Activated CD4-positive, alpha-beta T cell treated with anti-CD3 and anti-CD28 coated beads for 48 hours (primary cell): Measurements from ENCODE around the gene PSMB2.
"Not testable (repeated sequence)": the region's sequence is repeated elsewhere in the genome, so short reads cannot be mapped to it uniquely, and the experiment has no call there.

ENCODE experiments used
- DNase-seq: peaks from one replicate; pipeline ENCODE4 v3.0.0-alpha.2; 2020

PSMB2 gene

GRCh38 chr1:35641233-35641866 is at the start of gene PSMB2:
Gene PSMB2 (minus strand): TSS chr1:35641526. CDS start chr1:35641432, 94 bp downstream.
- DNase-seq = peak; percentile 98

- DNase-seq = no peak
These were observed 49.8 kb upstream of the PSMB2 start for GRCh38 chr1:35691080-35691479.

- DNase-seq = not testable (repeated sequence)
These were observed 48.8 kb upstream of the PSMB2 start for GRCh38 chr1:35690103-35690502.

GRCh38 chr1:35688161-35688560 is 46.8 kb upstream of the PSMB2 start:
- no peak for DNase-seq

GRCh38 chr1:35683012-35683411 is 41.7 kb upstream of the PSMB2 start:
- no peak for DNase-seq

GRCh38 chr1:35680271-35680670 is 38.9 kb upstream of the PSMB2 start:
- no peak for DNase-seq

GRCh38 chr1:35675773-35676172 is 34.4 kb upstream of the PSMB2 start:
- DNase-seq = no peak

- DNase-seq = no peak
These were observed 32.8 kb upstream of the PSMB2 start for GRCh38 chr1:35674111-35674510.

GRCh38 chr1:35672116-35672515 is 30.8 kb upstream of the PSMB2 start:
- no peak for DNase-seq

GRCh38 chr1:35668506-35668905 is 27.2 kb upstream of the PSMB2 start:
- no peak for DNase-seq

- DNase-seq = no peak
These were observed 25.6 kb upstream of the PSMB2 start for GRCh38 chr1:35666916-35667315.

- no peak for DNase-seq
These were observed 24.9 kb upstream of the PSMB2 start for GRCh38 chr1:35666216-35666615.

GRCh38 chr1:35663434-35663833 is 22.1 kb upstream of the PSMB2 start:
- DNase-seq = no peak

- DNase-seq = no peak
These were observed 20.1 kb upstream of the PSMB2 start for GRCh38 chr1:35661474-35661795.

GRCh38 chr1:35660581-35661473 is 19.5 kb upstream of the PSMB2 start:
- DNase-seq = no peak

- no peak for DNase-seq
These were observed 18.3 kb upstream of the PSMB2 start for GRCh38 chr1:35659589-35659988.

GRCh38 chr1:35657851-35658250 is 16.5 kb upstream of the PSMB2 start:
- DNase-seq = no peak

GRCh38 chr1:35656863-35657232 is 15.5 kb upstream of the PSMB2 start:
- no peak for DNase-seq

- no peak for DNase-seq
These were observed 15.0 kb upstream of the PSMB2 start for GRCh38 chr1:35656148-35656862.

- no peak for DNase-seq
These were observed 13.9 kb upstream of the PSMB2 start for GRCh38 chr1:35655196-35655595.

GRCh38 chr1:35650416-35650815 is 9.1 kb upstream of the PSMB2 start:
- DNase-seq = no peak

- no peak for DNase-seq
These were observed 4.7 kb upstream of the PSMB2 start for GRCh38 chr1:35646043-35646442.

GRCh38 chr1:35644204-35644603 is 2.9 kb upstream of the PSMB2 start:
- no peak for DNase-seq

GRCh38 chr1:35642471-35642955 is 1.2 kb upstream of the PSMB2 start:
- DNase-seq = peak; percentile 40
